ELF-1 (cell line): ENCODE results near the gene MGAT4C.
"Not testable (repeated sequence)": the region's sequence is repeated elsewhere in the genome, so short reads cannot be mapped to it uniquely, and the experiment has no call there.

ENCODE experiments used
- DNase-seq: peaks from one replicate; pipeline ENCODE4 v3.0.0-alpha.2; 2016; ENCODE audit warnings: low read depth, low spot score

Gene MGAT4C

DNA sequence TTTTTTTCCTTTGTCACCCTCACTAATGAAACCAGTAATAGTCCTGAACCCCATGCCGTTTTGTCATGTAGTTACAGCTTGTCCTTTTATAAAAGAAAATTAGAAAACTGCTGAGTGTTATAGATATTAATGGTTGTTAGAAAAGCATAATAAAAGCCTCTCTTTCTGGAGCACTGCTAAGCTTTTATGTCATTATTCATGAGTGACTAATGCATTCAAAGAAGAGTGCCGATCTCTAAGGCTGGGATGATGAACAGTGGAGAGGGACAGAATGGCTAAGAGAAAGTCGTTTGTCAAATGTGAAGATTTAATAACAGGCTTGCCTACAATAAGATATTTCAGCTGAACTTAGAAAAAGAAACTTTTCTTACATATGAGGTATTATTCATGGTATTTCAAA, 121.6 kb downstream of the MGAT4C start:
- DNase-seq, result no peak

DNA sequence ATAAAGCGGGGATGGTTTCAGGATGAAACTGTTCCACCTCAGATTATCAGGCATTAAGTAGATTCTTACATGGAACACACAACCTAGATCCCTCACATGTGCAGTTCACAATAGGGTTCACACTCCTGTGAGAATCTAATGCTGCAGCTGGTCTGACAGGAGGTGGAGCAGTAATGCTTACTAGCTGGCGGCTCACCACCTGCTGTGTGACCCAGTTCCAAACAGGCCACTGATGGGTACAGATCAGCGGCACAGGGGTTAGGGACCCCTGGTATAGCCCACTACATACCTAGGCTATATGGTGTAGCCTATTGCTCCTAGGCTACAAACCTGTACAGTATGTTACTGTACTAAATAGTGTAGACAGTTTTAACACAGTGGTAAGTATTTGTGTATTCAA, 129.3 kb downstream of the MGAT4C start:
- DNase-seq, result not testable (repeated sequence)

GRCh38 chr12:86122846-86123468, 133.2 kb downstream of the MGAT4C start:
- DNase-seq, result no peak

GRCh38 chr12:86118161-86118560, 138.0 kb downstream of the MGAT4C start:
- DNase-seq, result no peak

GRCh38 chr12:86117711-86118110, 138.5 kb downstream of the MGAT4C start:
- no peak for DNase-seq

- no peak for DNase-seq
Measured at GRCh38 chr12:86104087-86104486, 152.1 kb downstream of the MGAT4C start.

DNA sequence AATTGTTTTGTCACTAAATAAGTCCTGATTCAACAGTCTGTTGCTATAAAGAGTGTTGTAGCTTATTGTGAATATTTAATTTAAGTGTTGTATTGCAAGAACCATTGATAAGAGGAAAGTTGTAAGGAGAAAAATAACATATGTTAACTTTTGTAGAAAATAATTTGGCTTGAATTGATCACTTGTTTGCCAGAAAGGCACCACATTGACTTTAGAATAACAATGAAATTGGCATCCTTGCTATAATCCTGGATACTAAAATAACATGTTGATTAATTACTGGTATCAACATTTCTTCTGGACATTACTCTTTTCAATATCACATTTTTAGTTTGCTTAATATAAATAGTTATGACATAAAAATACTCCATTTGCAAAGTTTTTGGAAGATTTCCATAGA, 159.0 kb downstream of the MGAT4C start:
- DNase-seq, result no peak

GRCh38 chr12:86091681-86092080, 164.5 kb downstream of the MGAT4C start:
- DNase-seq, result no peak

- DNase-seq, result no peak
Measured at GRCh38 chr12:86081843-86082242, 174.3 kb downstream of the MGAT4C start.

GRCh38 chr12:86059052-86059451, 197.1 kb downstream of the MGAT4C start:
- DNase-seq, result not testable (repeated sequence)

- DNase-seq, result no peak
Measured at GRCh38 chr12:86057092-86057845, 198.9 kb downstream of the MGAT4C start.

GRCh38 chr12:86052921-86053320, 203.3 kb downstream of the MGAT4C start:
- DNase-seq, result no peak

DNA sequence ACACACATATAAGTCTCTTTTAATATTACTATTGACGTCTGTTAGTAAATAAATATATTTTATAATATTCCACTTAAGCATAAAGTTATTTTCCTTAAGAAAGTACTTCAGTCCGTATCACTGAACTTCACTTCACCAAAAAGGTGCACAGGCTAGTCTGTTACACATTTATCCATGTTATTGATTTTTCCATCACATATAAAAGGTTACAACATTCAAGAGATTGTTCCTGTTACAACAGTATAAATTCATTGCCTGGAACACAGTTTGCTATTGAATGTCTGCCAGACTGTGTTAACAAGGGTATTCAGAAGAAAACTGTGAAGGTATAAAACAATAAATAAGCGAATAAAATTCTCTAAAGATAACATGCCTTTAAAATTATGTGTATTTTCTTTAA, 206.2 kb downstream of the MGAT4C start:
- no peak for DNase-seq

DNA sequence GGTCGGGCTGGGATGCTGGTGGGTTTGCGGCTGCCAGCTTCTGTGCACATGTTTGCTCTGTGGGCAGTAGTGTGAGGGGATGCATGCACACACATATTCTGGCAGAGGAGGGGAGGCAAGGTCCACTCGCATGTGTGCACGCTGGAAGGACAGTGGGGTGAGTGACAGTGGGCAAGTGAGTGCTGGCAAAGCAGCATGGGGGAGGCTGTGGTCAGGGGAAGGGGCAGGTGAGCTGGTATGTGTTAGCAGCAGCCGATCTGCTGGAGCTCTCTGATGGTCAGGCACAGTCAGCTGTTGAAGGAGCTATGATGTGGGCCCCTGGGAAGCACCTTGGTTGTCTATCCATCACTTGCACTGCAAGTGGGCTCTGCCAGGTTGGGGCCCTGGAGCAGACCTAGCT, 211.8 kb downstream of the MGAT4C start:
- DNase-seq, result no peak

DNA sequence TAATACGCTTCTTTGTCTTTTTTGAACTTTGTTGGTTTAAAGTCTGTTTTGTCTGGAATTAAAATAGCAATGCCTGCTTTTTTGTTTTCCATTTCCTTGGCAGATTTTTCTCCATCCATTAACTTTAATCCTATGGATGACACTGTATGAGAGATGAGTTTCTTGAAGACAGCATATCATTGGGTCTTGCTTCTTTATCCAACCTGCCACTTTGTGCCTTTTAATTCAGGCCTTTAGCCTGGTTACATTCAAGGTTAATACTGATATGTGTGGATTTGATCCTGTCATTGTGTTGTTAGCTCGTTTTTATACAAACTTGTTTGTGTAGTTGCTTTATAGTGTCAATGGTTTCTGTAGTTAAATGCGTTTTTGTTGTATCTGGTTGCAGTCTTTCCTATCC, 214.1 kb downstream of the MGAT4C start:
- DNase-seq, result no peak

GRCh38 chr12:86018361-86018760, 237.8 kb downstream of the MGAT4C start:
- no peak for DNase-seq

- no peak for DNase-seq
Measured at GRCh38 chr12:86015026-86015425, 241.2 kb downstream of the MGAT4C start.

DNA sequence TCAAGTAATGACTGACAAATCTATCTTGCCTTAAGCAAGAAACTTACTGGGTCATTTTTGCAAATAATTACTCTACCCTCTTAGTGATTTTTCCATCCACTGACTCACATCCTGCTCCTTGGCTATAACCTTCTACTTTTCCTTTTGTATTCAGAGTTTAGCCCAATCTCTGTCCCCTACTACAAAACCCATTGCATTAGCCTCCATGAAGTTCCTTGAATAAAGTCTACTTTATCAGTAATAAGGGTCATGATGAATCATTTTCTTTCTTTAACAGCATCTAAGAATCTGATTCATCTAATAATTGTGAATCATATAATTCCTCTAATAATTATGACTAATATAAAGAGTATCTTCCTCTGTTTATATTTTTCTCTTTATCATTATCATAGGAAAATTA, 249.5 kb downstream of the MGAT4C start:
- no peak for DNase-seq

- DNase-seq, result no peak
Measured at GRCh38 chr12:85998074-85998473, 258.1 kb downstream of the MGAT4C start.

DNA sequence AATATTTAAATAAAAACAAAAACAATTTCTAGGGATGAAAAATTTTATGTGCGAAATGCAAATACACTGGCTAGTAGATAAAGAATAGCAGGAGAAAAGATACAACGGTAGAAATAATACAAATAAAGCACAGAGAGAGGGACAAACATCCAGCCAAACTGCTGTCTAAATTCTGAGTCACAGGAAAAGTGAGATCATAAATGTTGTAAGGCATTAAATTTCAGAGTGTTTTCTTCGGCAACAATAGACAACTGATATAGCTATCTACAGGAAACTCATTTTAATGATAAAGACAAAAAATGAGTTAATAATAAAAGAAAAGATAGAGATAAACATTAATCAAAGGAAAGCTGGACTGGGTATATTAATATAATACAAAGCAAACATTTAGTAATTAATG, 259.9 kb downstream of the MGAT4C start:
- DNase-seq, result no peak

GRCh38 chr12:85993746-85994145, 262.4 kb downstream of the MGAT4C start:
- DNase-seq, result no peak

DNA sequence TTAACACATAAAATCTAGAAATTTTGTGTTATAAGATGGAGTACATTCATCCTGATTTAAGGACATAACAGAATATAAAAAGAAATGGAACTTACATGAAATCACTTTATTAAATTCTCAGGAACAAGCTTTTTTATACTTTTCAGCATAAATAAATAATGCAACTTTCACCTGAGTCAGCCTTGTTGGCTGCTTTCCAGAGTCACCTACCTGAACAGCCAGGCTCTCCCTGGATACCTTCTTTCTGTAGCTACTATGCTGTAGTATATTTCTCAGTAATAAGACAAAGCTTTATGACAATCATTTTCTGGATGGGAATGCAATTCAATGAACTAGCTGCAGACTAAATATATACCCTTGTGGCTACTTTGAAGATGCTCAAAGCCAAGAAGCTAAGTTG, 270.2 kb downstream of the MGAT4C start:
- no peak for DNase-seq

GRCh38 chr12:85983601-85984000, 272.6 kb downstream of the MGAT4C start:
- DNase-seq, result no peak

GRCh38 chr12:85979641-85980040, 276.6 kb downstream of the MGAT4C start:
- DNase-seq, result no peak
